WTC11 (cell line): ENCODE measurements around the gene PRPF8. TPM values are rescaled to one million over a fixed set of nuclear protein-coding genes. Genes with fewer than 3 reads are reported as not detected.
"Not testable (repeated sequence)": the region's sequence is repeated elsewhere in the genome, so short reads cannot be mapped to it uniquely, and the experiment has no call there.

Experiments
- ATAC-seq: fragments of 200-7000 bp; cut with Tn5 transposase; 2 replicates; pipeline ENCODE4 v1.10.0; 2021; ENCODE audit warnings: mild to moderate bottlenecking, moderate library complexity
- CTCF ChIA-PET: fragments of 300-600 bp; sonication (Branson Sonifier 250); formaldehyde crosslinking; loops from one replicate; lab custom pipeline; 2021; ENCODE audit warnings: antibody characterized with exemption; lab: Charles Lee
- POLR2A ChIA-PET: fragments of 350-600 bp; sonication (Branson Sonifier 250); formaldehyde crosslinking; loops from one replicate; lab custom pipeline; 2021; ENCODE audit warnings: antibody characterized with exemption; lab: Charles Lee
- DNase-seq: peaks from one replicate; pipeline ENCODE4 v3.0.0; 2021; ENCODE audit warnings: low spot score
- H3K27ac Mint-ChIP-seq: 2 replicates; pipeline ENCODE4 v1.8.0; 2021; ENCODE audit warnings: mixed read lengths
- H3K27me3 Mint-ChIP-seq: 2 replicates; pipeline ENCODE4 v1.8.0; 2021; ENCODE audit warnings: low read depth, mild to moderate bottlenecking, moderate library complexity, mixed read lengths
- H3K36me3 Mint-ChIP-seq: 2 replicates; pipeline ENCODE4 v1.8.0; 2021; ENCODE audit warnings: mixed read lengths
- H3K4me1 Mint-ChIP-seq: 2 replicates; pipeline ENCODE4 v1.8.0; 2022; ENCODE audit warnings: mixed read lengths
- H3K4me3 Mint-ChIP-seq: 2 replicates; pipeline ENCODE4 v1.8.0; 2021; ENCODE audit warnings: mild to moderate bottlenecking, moderate library complexity, mixed read lengths
- H3K9me3 Mint-ChIP-seq: 2 replicates; pipeline ENCODE4 v1.8.0; 2021; ENCODE audit warnings: mixed read lengths
- ATF3 ChIP-seq: sonication (generic); formaldehyde crosslinking; conservative IDR thresholded peaks from 2 replicates; pipeline ENCODE4 v1.8.1; 2022; ENCODE audit warnings: mild to moderate bottlenecking, missing genetic modification reagents
- CDX4 ChIP-seq: fragments of 250-450 bp; sonication (Bioruptor Pico); IDR thresholded peaks from 2 replicates; pipeline ENCODE4 v1.9.0; 2021; ENCODE audit warnings: moderate library complexity, mild to moderate bottlenecking, inconsistent platforms, borderline replicate concordance
- ESRRA ChIP-seq: sonication (generic); formaldehyde crosslinking; IDR thresholded peaks from 2 replicates; pipeline ENCODE4 v1.8.1; 2022; ENCODE audit warnings: mild to moderate bottlenecking, missing genetic modification reagents, borderline replicate concordance
- FOXP1 ChIP-seq: sonication (generic); formaldehyde crosslinking; IDR thresholded peaks from 2 replicates; pipeline ENCODE4 v1.8.0; 2022; ENCODE audit warnings: missing genetic modification reagents, mild to moderate bottlenecking, moderate library complexity, borderline replicate concordance
- GABPB1 ChIP-seq: sonication (generic); formaldehyde crosslinking; IDR thresholded peaks from 2 replicates; pipeline ENCODE4 v1.8.1; 2023; ENCODE audit warnings: mild to moderate bottlenecking, missing genetic modification reagents
- MAX ChIP-seq: sonication (generic); formaldehyde crosslinking; IDR thresholded peaks from 2 replicates; pipeline ENCODE4 v1.8.0; 2022; ENCODE audit warnings: mild to moderate bottlenecking, missing genetic modification reagents
- NFATC4 ChIP-seq: fragments of 250-450 bp; sonication (Bioruptor Pico); IDR thresholded peaks from 2 replicates; pipeline ENCODE4 v1.9.0; 2021; ENCODE audit warnings: mild to moderate bottlenecking
- OVOL2 ChIP-seq: fragments of 250-450 bp; sonication (Bioruptor Pico); IDR thresholded peaks from 2 replicates; pipeline ENCODE4 v1.9.0; 2021; ENCODE audit warnings: mild to moderate bottlenecking, borderline replicate concordance
- PRDM15 ChIP-seq: sonication (generic); formaldehyde crosslinking; IDR thresholded peaks from 2 replicates; pipeline ENCODE4 v1.8.0; 2022; ENCODE audit warnings: missing genetic modification reagents
- PREB ChIP-seq: sonication (generic); formaldehyde crosslinking; IDR thresholded peaks from 2 replicates; pipeline ENCODE4 v1.8.1; 2022; ENCODE audit warnings: mild to moderate bottlenecking, missing genetic modification reagents, moderate library complexity, borderline replicate concordance
- TEAD1 ChIP-seq: sonication (generic); formaldehyde crosslinking; IDR thresholded peaks from 2 replicates; pipeline ENCODE4 v1.8.0; 2022; ENCODE audit warnings: mild to moderate bottlenecking, missing genetic modification reagents
- TP53 ChIP-seq: sonication (generic); formaldehyde crosslinking; IDR thresholded peaks from 2 replicates; pipeline ENCODE4 v1.8.1; 2023; ENCODE audit warnings: mild to moderate bottlenecking, missing genetic modification reagents
- ZNF138 ChIP-seq: sonication (generic); formaldehyde crosslinking; conservative IDR thresholded peaks from 2 replicates; pipeline ENCODE4 v1.8.1; 2022; ENCODE audit warnings: mild to moderate bottlenecking, moderate library complexity, missing genetic modification reagents
- total RNA-seq: library from RNA; stranded (reverse); gene quantifications from 3 replicates; pipeline ENCODE4 v1.2.3, GENCODE V29; 2021

The PRPF8 gene
- total RNA-seq, 1 experiment from 2014 or later, result 388 TPM

GRCh38 chr17:1709971-1710806 is 25.5 kb upstream of the PRPF8 start, which contains the start of gene TLCD2 (continued):
- no peak for TF ChIP-seq PRDM15 (CRISPR knock-in tag)
- no peak for TF ChIP-seq CDX4 (CRISPR knock-in tag)
- TF ChIP-seq TEAD1 (CRISPR knock-in tag), result no peak
- TF ChIP-seq GABPB1, result 0 out of 2 replicates have a peak, but pooled peaks have one; percentile 63
- TF ChIP-seq OVOL2 (CRISPR knock-in tag), result no peak
- no peak for TF ChIP-seq ESRRA (CRISPR knock-in tag)
- no peak for TF ChIP-seq PREB
- no peak for TF ChIP-seq NFATC4 (CRISPR knock-in tag)
- no peak for TF ChIP-seq ZNF138 (CRISPR knock-in tag)
- no peak for TF ChIP-seq TP53 (CRISPR knock-in tag)
- TF ChIP-seq MAX (CRISPR knock-in tag), result peak; percentile 54; the same call in 1 of the 2 replicates

GRCh38 chr17:1709403-1709951 is 24.8 kb upstream of the PRPF8 start:
- POLR2A ChIA-PET, result interaction anchor here (1.3 kb wide), 1 partner anchor 8 kb away, joined by 5 read pairs; no protein-coding TSS in a partner anchor
- TF ChIP-seq ATF3 (CRISPR knock-in tag) (no peak), FOXP1 (no peak)
- DNase-seq, result no peak
- no peak for ATAC-seq
- H3K27ac Mint-ChIP-seq, result no peak overlapping the region
- CTCF ChIA-PET, result interaction anchor here (0.7 kb wide), 1 partner anchor 40 kb away, joined by 3 read pairs; no protein-coding TSS in a partner anchor
- H3K27me3 Mint-ChIP-seq, result peaks cover 12% of the 10 kb centered on the region
- H3K36me3 Mint-ChIP-seq, result no peaks in the 10 kb centered on the region
- peak overlapping the region; percentile 58 for H3K4me3 Mint-ChIP-seq
- no peaks in the 10 kb centered on the region for H3K9me3 Mint-ChIP-seq
- peaks cover 12% of the 10 kb centered on the region for H3K4me1 Mint-ChIP-seq

- H3K27ac Mint-ChIP-seq, ATAC-seq, H3K4me1 Mint-ChIP-seq: not testable (repeated sequence)
Observed at GRCh38 chr17:1708791-1709346, 24.2 kb upstream of the PRPF8 start.

More at GRCh38 chr17:1708791-1709346, 24.2 kb upstream of the PRPF8 start:
- not testable (repeated sequence) for DNase-seq, H3K36me3 Mint-ChIP-seq, H3K9me3 Mint-ChIP-seq
- Mint-ChIP-seq H3K4me3 (peak overlapping the region; percentile 58), H3K27me3 (peaks cover 12% of the 10 kb centered on the region)
- ChIA-PET CTCF (interaction anchor here (0.7 kb wide), 1 partner anchor 39 kb away, joined by 3 read pairs; no protein-coding TSS in a partner anchor), POLR2A (interaction anchor here (1.3 kb wide), 1 partner anchor 9 kb away, joined by 5 read pairs; no protein-coding TSS in a partner anchor)
